MM.1S (cell line): ENCODE results near the gene RRP1.

Source experiments
- DNase-seq: peaks from one replicate; pipeline ENCODE4 v3.0.0-alpha.2; 2015
- H2AFZ ChIP-seq: fragments of 300-600 bp; sonication (generic); 2 replicates; pipeline ENCODE4 v1.6.0; 2016; ENCODE audit warnings: antibody characterized with exemption, low read length
- H3F3A ChIP-seq: fragments of 300-600 bp; sonication (generic); 2 replicates; pipeline ENCODE4 v1.6.1; 2016; ENCODE audit warnings: mild to moderate bottlenecking, antibody characterized with exemption, low read length, moderate library complexity, mixed read lengths; ENCODE audit not compliant: insufficient read depth
- H3K27ac ChIP-seq: fragments of 300-600 bp; sonication (generic); 2 replicates; pipeline ENCODE4 v1.5.1; 2016; ENCODE audit warnings: mild to moderate bottlenecking, low read length
- H3K27me3 ChIP-seq: fragments of 300-600 bp; sonication (generic); replicated peaks from 2 replicates; pipeline ENCODE4 v1.6.0; 2016; ENCODE audit warnings: low read length; ENCODE audit not compliant: insufficient read depth
- H3K36me3 ChIP-seq: fragments of 300-600 bp; sonication (generic); replicated peaks from 2 replicates; pipeline ENCODE4 v1.6.1; 2016; ENCODE audit warnings: mild to moderate bottlenecking, low read length, mixed read lengths; ENCODE audit not compliant: insufficient read depth
- H3K4me1 ChIP-seq: fragments of 300-600 bp; sonication (generic); 2 replicates; pipeline ENCODE4 v1.6.1; 2016; ENCODE audit warnings: low read length, mixed read lengths
- H3K4me2 ChIP-seq: fragments of 300-600 bp; sonication (generic); 2 replicates; pipeline ENCODE4 v1.6.0; 2016; ENCODE audit warnings: low read depth, low read length
- H3K4me3 ChIP-seq: fragments of 300-600 bp; sonication (generic); 2 replicates; pipeline ENCODE4 v1.5.1; 2016; ENCODE audit warnings: low read length, mixed read lengths
- H3K79me2 ChIP-seq: fragments of 300-600 bp; sonication (generic); 2 replicates; pipeline ENCODE4 v1.6.1; 2016; ENCODE audit warnings: mixed run types, low read length, mixed read lengths
- H3K9ac ChIP-seq: fragments of 300-600 bp; sonication (generic); 2 replicates; pipeline ENCODE4 v1.6.1; 2016; ENCODE audit warnings: low read length, mixed read lengths
- H3K9me2 ChIP-seq: fragments of 300-600 bp; sonication (generic); replicated peaks from 2 replicates; pipeline ENCODE4 v1.6.1; 2016; ENCODE audit warnings: mild to moderate bottlenecking, low read length, mixed read lengths; ENCODE audit not compliant: insufficient read depth
- H3K9me3 ChIP-seq: fragments of 300-600 bp; sonication (generic); replicated peaks from 2 replicates; pipeline ENCODE4 v1.6.1; 2016; ENCODE audit warnings: mild to moderate bottlenecking, low read length, mixed read lengths; ENCODE audit not compliant: insufficient read depth
- H4K20me1 ChIP-seq: fragments of 300-600 bp; sonication (generic); 2 replicates; pipeline ENCODE4 v1.6.1; 2016; ENCODE audit warnings: mild to moderate bottlenecking, low read length, moderate library complexity, mixed read lengths; ENCODE audit not compliant: insufficient read depth
- CTCF ChIP-seq: fragments of 300-600 bp; sonication (generic); IDR thresholded peaks from 2 replicates; pipeline ENCODE4 v1.5.1; 2016; ENCODE audit warnings: antibody characterized with exemption, low read length, mixed read lengths
- EZH2 ChIP-seq: fragments of 300-600 bp; sonication (generic); optimal IDR thresholded peaks from 2 replicates; pipeline ENCODE3; 2017; ENCODE audit warnings: low read depth, mild to moderate bottlenecking, antibody characterized with exemption, low read length, mixed read lengths
- EZH2phosphoT487 ChIP-seq: fragments of 300-600 bp; sonication (generic); IDR thresholded peaks from 2 replicates; pipeline ENCODE4 v1.6.1; 2018; ENCODE audit warnings: antibody characterized with exemption, low read length

RRP1 gene

GRCh38 chr21:43816611-43817071 is 27.3 kb downstream of the RRP1 start:
- Histone ChIP-seq H3K4me1 (peaks cover 9% of the 10 kb centered on the region), H3K27me3 (no peaks in the 10 kb centered on the region), H4K20me1 (no peaks in the 10 kb centered on the region), H3F3A (peaks cover 8% of the 10 kb centered on the region; the same call in 1 of the 2 replicates), H3K4me3 (no peak overlapping the region), H3K9ac (no peak overlapping the region), H3K79me2 (no peaks in the 10 kb centered on the region), H2AFZ (no peak overlapping the region), H3K27ac (no peak overlapping the region), H3K9me2 (no peaks in the 10 kb centered on the region), H3K36me3 (no peaks in the 10 kb centered on the region), H3K9me3 (no peaks in the 10 kb centered on the region), H3K4me2 (no peak overlapping the region)
- no peak for TF ChIP-seq EZH2phosphoT487
- peak; percentile 22; the same call in 1 of the 2 replicates for TF ChIP-seq CTCF
- TF ChIP-seq EZH2: no peak
- no peak for DNase-seq

- H3K4me3 ChIP-seq: no peak overlapping the region
- no peaks in the 10 kb centered on the region for H3K79me2 ChIP-seq
- no peak overlapping the region for H3K9ac ChIP-seq
- peaks cover 8% of the 10 kb centered on the region; the same call in 1 of the 2 replicates for H3F3A ChIP-seq
- no peaks in the 10 kb centered on the region for H4K20me1 ChIP-seq
- H3K4me2 ChIP-seq: no peak overlapping the region
- TF ChIP-seq CTCF: no peak
- TF ChIP-seq EZH2phosphoT487: no peak
- no peak for TF ChIP-seq EZH2
- no peaks in the 10 kb centered on the region for H3K27me3 ChIP-seq
- no peak for DNase-seq
- H3K9me3 ChIP-seq: no peaks in the 10 kb centered on the region
- H2AFZ ChIP-seq: no peak overlapping the region
- no peak overlapping the region for H3K27ac ChIP-seq
- H3K36me3 ChIP-seq: no peaks in the 10 kb centered on the region
- no peaks in the 10 kb centered on the region for H3K9me2 ChIP-seq
- peaks cover 9% of the 10 kb centered on the region for H3K4me1 ChIP-seq
Observed at GRCh38 chr21:43817157-43818086, 28.0 kb downstream of the RRP1 start.

- Histone ChIP-seq H4K20me1 (no peaks in the 10 kb centered on the region), H3K9me3 (no peaks in the 10 kb centered on the region), H3K4me2 (peak overlapping the region; percentile 15), H3F3A (peaks cover 8% of the 10 kb centered on the region; the same call in 1 of the 2 replicates), H3K36me3 (no peaks in the 10 kb centered on the region), H3K4me3 (no peak overlapping the region), H3K9ac (no peak overlapping the region), H3K4me1 (peaks cover 9% of the 10 kb centered on the region), H3K79me2 (no peaks in the 10 kb centered on the region), H3K9me2 (no peaks in the 10 kb centered on the region), H3K27ac (no peak overlapping the region), H2AFZ (0 out of 2 replicates have a peak overlapping the region, but pooled peaks have one; percentile 23), H3K27me3 (no peaks in the 10 kb centered on the region)
- DNase-seq: no peak
- TF ChIP-seq CTCF: no peak
- no peak for TF ChIP-seq EZH2
- TF ChIP-seq EZH2phosphoT487: no peak
Observed at GRCh38 chr21:43818685-43819084, 29.3 kb downstream of the RRP1 start.
